Pancreas (tissue), 10 donors: ENCODE measurements around the gene F3. TPM values are rescaled to one million over a fixed set of nuclear protein-coding genes. Genes with fewer than 3 reads are reported as not detected.
"Not testable (repeated sequence)": the region's sequence is repeated elsewhere in the genome, so short reads cannot be mapped to it uniquely, and the experiment has no call there.

ENCODE experiments used
- ATAC-seq, 4 donors: fragments of 200-7000 bp; cut with Tn5 transposase; one replicate each; pipeline versions ENCODE4 v1.8.0 to v1.9.1; 2020; ENCODE audit warnings: mild to moderate bottlenecking in 4 of 4, moderate library complexity in 4 of 4
- DNase-seq, 6 donors: peaks; one replicate each; pipeline ENCODE4 v3.0.0-alpha.2; 2020
- FAIRE-seq: peaks from 2 replicates; lab custom pipeline; 2012; peaks lifted over from hg19 to GRCh38; lab: Jason Lieb, UNC
- H3K27ac ChIP-seq, 4 donors: fragments of 200-600 bp; sonication (generic); 1 replicate in 3 of 4; 2 replicates in 1 of 4; pipeline versions ENCODE4 v1.5.0 to v1.8.0; 2020
- H3K27me3 ChIP-seq, 4 donors: fragments of 200-600 bp; one replicate each; pipeline ENCODE4 v1.8.0; 2021
- H3K36me3 ChIP-seq, 3 donors: fragments of 200-600 bp; sonication (generic) in 1 of 3; one replicate each; pipeline versions ENCODE4 v1.5.0 to v1.8.0; 2020 to 2021
- H3K4me1 ChIP-seq, 3 donors: fragments of 200-600 bp; one replicate each; pipeline ENCODE4 v1.8.0; 2021
- H3K4me3 ChIP-seq, 4 donors: fragments of 200-600 bp; sonication (generic) in 2 of 4; one replicate each; pipeline versions ENCODE4 v1.5.0 to v1.8.0; 2020 to 2021
- H3K9me3 ChIP-seq, 4 donors: fragments of 200-600 bp; one replicate each; pipeline ENCODE4 v1.8.0; 2021
- WGBS, 2 donors: extraction: QIAGEN DNeasy Blood & Tissue Kit; methylation state at CpG; one replicate each; pipeline ENCODE4 v1.1.7; 2013; 5-methylcytosine and 5-hydroxymethylcytosine counted together
- intact Hi-C, 3 donors: fragments of 100-400 bp; cut with DNase I; formaldehyde crosslinking; loops; one replicate each; pipeline versions ENCODE4 v1.11.1 to v1.14.2; 2022
- polyA plus RNA-seq, 2 donors: library from polyadenylated mRNA; stranded (reverse); fragments of 200-250 nt; gene quantifications; one replicate each; pipeline ENCODE4 v1.2.3, GENCODE V29; 2013
- total RNA-seq, 6 donors: library from RNA; stranded (reverse); fragmentation: NEBNext Ultra II Directional in 4 of 6; extraction: Animal tissue kit (Norgen Biotek cat#: 25700) in 4 of 6; gene quantifications; one replicate each; pipeline versions ENCODE4 v1.2.1 to v1.2.4, GENCODE V29; 2021 to 2023
- TF ChIP-seq, protein P1 (sequence below), 4 donors: fragments of 200-600 bp; sonication (generic) in 3 of 4; IDR thresholded peaks; one replicate each; pipeline versions ENCODE4 v1.5.0 to v1.8.0; 2021; ENCODE audit warnings: antibody characterized with exemption in 4 of 4
- donor health status: healthy with polysubstance abuse.
- donor health status: DM: no; HTN: no; CAD: no; lungs with moderate emphysema.
- donor health status: DM: no; HTN: no; CAD: no.
- donor health status: control.
- donor health status: control.
- donor health status: Bipolar disorder and iron deficiency.
- donor health status: DM: yes; HTN: yes; CAD: no.
- donor health status: DM: no; HTN: no; CAD: no.
- donor health status: DM: no; HTN: no; CAD: no.
- donor health status: DM: yes; HTN: yes; CAD: no.

Gene F3
- total and polyA plus RNA-seq, 8 donors = 14.8 to 117 (median 51.0) TPM

DNA sequence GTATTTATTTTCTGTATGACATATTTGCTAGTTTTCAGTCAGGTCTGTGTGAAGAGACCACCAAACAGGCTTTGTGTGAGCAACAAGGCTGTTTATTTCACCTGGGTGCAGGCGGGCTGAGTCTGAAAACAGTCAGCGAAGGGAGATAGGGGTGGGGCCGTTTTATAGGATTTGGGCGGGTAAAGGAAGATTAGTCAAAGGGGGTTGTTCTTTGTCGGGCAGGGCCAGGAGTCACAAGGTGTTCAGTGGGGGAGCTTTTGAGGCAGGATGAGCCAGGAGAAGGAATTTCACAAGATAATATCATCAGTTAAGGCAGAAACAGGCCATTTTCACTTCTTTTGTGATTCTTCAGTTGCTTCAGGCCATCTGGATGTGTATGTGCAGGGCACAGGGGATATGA, 24.9 kb upstream of the F3 start:
- ATAC-seq, H3K36me3 ChIP-seq, H3K4me3 ChIP-seq, H3K27me3 ChIP-seq, DNase-seq, H3K4me1 ChIP-seq, intact Hi-C loops, H3K27ac ChIP-seq, FAIRE-seq, H3K9me3 ChIP-seq: not testable (repeated sequence)
- WGBS, 2 donors = 74 to 77% methylated on average over 5 of the region's 5 CpGs

DNA sequence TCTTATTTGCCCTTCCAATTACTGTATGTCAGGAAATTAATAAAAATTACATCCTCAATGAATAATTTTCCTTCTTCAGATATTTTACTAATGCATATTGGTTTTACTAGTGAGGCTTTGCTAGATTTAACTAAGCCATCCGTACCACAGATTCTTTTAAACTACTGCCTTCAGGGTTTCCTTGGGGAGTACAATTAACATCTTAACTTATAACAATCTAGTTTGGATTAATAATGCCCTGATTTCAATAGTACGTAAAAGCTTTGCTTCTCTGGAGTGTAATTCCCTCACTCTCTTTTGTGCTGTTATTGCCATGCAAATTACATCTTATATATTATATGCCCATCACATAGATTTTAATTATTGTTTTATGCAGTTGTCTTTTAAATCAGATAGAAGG, 24.3 kb upstream of the F3 start:
- no peaks in the 10 kb centered on the region for H3K27me3 ChIP-seq
- 94 to 97% methylated on average over 2 of the region's 2 CpGs for WGBS, 2 donors
- peaks cover 0 to 7% (median 0%) of the 10 kb centered on the region in 3 donors for H3K4me1 ChIP-seq
- no peak overlapping the region for H3K4me3 ChIP-seq
- DNase-seq (no peak), ATAC-seq (no peak), FAIRE-seq (no peak)
- no peaks in the 10 kb centered on the region for H3K36me3 ChIP-seq
- intact Hi-C loops = no loop called here
- no peaks in the 10 kb centered on the region for H3K9me3 ChIP-seq
- TF ChIP-seq, protein P1, sequence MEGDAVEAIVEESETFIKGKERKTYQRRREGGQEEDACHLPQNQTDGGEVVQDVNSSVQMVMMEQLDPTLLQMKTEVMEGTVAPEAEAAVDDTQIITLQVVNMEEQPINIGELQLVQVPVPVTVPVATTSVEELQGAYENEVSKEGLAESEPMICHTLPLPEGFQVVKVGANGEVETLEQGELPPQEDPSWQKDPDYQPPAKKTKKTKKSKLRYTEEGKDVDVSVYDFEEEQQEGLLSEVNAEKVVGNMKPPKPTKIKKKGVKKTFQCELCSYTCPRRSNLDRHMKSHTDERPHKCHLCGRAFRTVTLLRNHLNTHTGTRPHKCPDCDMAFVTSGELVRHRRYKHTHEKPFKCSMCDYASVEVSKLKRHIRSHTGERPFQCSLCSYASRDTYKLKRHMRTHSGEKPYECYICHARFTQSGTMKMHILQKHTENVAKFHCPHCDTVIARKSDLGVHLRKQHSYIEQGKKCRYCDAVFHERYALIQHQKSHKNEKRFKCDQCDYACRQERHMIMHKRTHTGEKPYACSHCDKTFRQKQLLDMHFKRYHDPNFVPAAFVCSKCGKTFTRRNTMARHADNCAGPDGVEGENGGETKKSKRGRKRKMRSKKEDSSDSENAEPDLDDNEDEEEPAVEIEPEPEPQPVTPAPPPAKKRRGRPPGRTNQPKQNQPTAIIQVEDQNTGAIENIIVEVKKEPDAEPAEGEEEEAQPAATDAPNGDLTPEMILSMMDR (IDR thresholded peaks at IDR 0.05) = no peak
- H3K27ac ChIP-seq = no peak overlapping the region

DNA sequence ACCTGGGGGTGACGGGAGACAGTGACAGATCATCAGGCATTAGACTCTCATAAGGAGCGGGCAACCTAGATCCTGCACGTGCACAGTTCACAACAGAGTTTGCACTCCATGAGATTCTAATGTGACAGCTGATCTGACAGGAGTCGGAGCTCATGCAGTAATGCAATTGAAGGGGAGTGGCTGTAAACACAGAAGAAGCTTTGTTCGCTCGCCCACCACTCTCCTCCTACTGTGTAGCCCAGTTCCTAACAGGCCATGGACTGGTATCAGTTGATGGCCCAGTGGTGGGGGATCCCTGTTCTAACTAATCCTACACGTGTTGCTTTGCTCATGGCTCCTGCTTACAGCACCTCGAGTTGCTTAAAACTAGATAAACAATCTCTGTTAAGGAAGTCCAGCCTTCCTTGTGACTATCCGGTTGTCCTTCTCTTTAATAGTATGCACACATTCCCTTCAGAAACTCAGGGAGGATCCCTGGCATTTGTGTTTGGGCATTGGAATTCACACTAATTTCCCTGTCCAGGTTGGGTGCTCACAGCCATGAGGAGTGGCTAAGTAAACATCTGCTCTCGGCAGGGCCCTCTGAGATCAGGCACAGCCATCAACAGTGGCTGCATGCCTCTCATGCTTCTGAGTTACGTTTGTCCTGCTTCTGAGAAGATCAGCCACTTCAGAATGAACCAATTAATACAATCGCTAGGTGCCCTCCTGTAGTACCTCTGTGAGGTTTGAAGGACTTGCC, 21.1 kb upstream of the F3 start:
- ATAC-seq (peak in 3 of 4 donors; percentile 82 to 96 (median 85)), DNase-seq (no peak), FAIRE-seq (no peak)
- H3K4me3 ChIP-seq = no peak overlapping the region
- H3K36me3 ChIP-seq = no peaks in the 10 kb centered on the region
- H3K27me3 ChIP-seq = no peaks in the 10 kb centered on the region
- H3K9me3 ChIP-seq = no peaks in the 10 kb centered on the region
- TF ChIP-seq, protein P1 (IDR thresholded peaks at IDR 0.05) = no peak
- H3K4me1 ChIP-seq = peaks cover 0 to 7% (median 3%) of the 10 kb centered on the region in 3 donors
- intact Hi-C loops = no loop called here
- peak overlapping the region in 2 of 4 donors; percentile 16 to 18 for H3K27ac ChIP-seq
- WGBS, 2 donors = 59 to 61% methylated on average over 12 of the region's 12 CpGs

DNA sequence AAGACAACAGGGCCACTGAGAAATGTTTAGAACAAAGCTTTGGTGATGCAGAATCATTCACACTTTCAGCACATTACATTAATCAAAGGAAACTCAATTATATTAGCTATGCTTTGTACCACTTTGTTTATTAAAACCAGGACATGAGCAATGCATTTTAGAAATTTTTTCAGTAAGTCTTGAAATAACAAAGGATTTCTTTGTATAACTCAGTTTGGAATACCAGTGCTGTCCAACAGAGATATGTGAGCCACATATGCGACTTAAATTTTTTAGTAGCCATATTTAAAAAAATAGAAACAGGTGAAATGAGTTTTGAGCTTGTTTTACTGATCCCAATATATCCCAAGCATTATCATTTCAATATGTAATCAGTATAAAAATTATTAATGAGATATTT, 18.8 kb upstream of the F3 start:
- no peak for FAIRE-seq
- intact Hi-C loops = no loop called here

DNA sequence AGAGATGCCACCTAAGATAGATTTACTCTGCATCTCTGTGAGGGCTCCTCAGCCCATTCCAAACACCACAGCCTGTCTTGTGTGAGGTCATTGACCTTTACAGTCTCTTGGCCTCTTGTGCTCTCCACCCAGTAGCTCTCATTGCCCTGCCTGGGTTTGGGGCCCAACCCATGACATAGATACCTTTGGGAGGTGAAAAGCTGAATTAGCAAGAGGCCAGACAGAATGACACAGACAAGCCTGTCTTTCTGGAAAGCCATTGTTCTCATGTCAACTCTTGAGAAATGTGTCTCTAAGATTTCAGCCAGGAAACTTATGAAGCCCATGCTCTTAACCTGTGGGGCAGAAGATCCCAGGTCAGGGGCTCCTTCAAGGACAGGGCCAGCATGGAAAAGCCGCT, 18.4 kb upstream of the F3 start:
- Histone ChIP-seq H3K27me3 (no peaks in the 10 kb centered on the region), H3K36me3 (no peaks in the 10 kb centered on the region), H3K4me3 (no peak overlapping the region), H3K9me3 (no peaks in the 10 kb centered on the region), H3K27ac (no peak overlapping the region), H3K4me1 (peaks cover 0 to 7% (median 3%) of the 10 kb centered on the region in 3 donors)
- no peak for FAIRE-seq
- ATAC-seq = no peak
- intact Hi-C loops = no loop called here
- WGBS, 2 donors = 93 to 100% methylated on average over 1 of the region's 1 CpG
- DNase-seq = no peak
- TF ChIP-seq, protein P1 (IDR thresholded peaks at IDR 0.05) = no peak

More for the DNA sequence above, 18.8 kb upstream of the F3 start:
- TF ChIP-seq, protein P1 (IDR thresholded peaks at IDR 0.05) = no peak
- Histone ChIP-seq H3K4me3 (no peak overlapping the region), H3K36me3 (no peaks in the 10 kb centered on the region), H3K4me1 (peaks cover 0 to 7% (median 3%) of the 10 kb centered on the region in 3 donors), H3K27ac (no peak overlapping the region), H3K27me3 (no peaks in the 10 kb centered on the region), H3K9me3 (no peaks in the 10 kb centered on the region)
- ATAC-seq (no peak), DNase-seq (no peak)
- 64 to 93% methylated on average over 1 of the region's 1 CpG for WGBS, 2 donors
